Activated CD8-positive, alpha-beta memory T cell treated with anti-CD3 and anti-CD28 coated beads for 1 hour (primary cell): ENCODE measurements around the gene FHOD1.
A peak's percentile ranks its signal among the peaks of the same experiment; 100 is the strongest.

Experiments used
- DNase-seq, 2 donors: peaks; one replicate each; pipeline ENCODE4 v3.0.0-alpha.2; 2020; ENCODE audit warnings: low read depth in 1 of 2; ENCODE audit errors: extremely low read depth in 1 of 2

Gene FHOD1

GRCh38 chr16:67252609-67253497 lies 5.6 kb upstream of the FHOD1 start:
- no peak for DNase-seq

DNA sequence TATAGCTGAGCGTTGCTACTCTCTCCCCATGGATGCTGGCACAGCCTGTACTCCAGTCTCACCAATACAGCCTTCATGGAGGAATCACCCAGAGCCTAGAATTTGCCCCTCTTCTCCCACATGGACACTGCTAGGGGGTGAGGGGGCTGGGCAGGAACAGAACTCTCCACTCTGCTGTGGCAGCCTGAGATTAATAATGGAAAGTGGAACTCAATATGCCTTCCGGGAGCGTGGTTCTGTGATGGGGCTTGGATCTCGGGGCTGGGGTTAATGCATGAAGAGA lies 2.7 kb upstream of the FHOD1 start:
- DNase-seq: no peak

DNA sequence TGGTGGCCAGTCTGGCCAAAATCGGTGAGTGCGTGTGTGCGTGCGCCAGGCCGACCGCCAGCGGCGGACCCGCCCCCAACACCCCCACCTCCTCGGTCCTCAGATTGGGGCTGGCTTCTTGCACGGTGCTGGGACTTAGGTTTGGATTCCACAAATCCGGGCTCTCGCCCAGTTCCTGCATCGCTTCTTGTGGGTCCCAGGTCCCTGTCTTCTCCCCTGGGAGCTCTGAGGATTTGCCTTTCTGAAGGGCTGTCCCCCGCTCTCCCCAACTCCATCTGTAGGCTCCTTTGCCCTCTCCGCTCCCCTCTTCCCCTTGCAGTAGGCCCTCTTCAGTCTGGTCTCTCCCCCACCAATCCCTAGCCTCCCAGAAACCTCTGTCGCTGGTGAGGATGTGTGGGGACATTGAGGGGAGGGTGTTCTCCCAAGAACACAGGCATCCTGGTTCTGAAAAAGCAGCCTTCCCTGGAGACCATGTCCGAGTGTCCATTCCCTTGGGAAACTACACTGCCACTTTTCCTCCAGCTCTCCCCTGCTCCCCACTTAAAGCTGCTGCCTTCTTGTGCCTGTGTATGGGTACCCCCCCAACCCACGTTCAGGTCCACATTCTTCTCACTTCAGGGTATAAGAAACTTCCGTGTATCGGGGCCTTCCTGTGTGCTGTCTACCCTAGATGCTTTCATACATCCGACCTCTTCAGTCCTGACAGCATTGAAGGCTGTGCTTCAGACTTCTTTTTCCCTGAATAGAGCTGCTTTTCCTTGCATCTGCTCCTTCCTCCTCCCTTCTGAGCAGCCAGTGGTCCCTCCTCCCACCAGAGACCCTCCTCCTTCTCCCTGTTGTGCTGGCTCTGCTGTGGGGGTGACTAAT lies 2.1 kb upstream of the FHOD1 start:
- DNase-seq: no peak

DNA sequence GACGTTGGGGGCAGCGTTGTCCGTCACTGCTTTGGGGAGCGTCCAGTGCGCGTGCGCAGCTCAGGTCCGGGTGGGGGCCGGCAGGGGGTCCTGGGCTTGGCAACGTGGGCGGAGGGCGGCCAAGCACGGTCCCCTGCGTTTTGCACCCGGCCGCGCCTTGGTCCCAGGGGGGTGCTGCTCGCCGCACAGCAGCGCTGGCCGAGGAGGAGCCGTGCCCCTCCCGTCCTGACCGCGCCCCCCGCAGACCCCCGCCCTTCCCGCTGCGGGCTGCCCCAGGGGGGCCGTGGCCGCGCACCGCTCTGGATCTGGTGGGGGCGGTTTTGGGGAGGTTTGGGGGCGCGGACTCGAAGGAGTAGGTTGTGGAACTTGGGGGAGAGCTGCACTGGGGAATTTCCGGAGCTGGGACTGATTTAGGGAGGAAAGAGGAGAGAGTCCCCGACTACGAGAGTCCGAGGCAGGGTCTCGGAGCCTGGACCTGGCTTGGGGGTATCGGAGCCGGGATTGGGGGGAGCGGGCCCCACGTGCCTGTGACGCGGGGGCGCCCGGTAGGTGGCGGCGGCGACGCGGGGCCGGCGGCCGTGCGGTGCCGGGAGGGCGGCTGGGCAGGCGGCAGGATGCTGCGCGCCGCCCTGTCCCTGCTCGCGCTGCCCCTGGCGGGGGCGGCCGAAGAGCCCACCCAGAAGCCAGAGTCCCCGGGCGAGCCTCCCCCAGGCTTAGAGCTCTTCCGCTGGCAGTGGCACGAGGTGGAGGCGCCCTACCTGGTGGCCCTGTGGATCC lies 1.3 kb upstream of the FHOD1 start, which contains the start of gene SLC9A5:
Gene SLC9A5, plus strand, starts transcription at position 579 of the 777 bp plus-strand sequence. Its CDS starts 36 bp downstream, at position 615.
- DNase-seq: no peak

DNA sequence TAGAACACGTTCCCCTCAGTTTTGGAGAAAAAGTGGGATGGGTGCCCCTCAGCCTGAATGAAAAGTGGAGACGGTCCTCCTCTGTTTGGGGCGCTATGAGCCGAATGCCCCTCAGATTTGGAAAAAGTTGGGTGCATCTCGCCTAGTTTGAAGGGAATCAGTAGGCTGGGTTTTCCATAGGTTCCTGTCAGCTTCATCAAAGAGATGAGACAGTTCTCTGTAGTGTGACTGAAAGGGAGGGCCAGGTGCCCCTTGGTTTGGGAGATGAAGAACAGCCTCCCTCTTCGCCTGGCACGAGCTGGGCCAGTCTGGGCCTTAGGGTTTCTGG lies 756 bp upstream of the FHOD1 start:
- DNase-seq: no peak

DNA sequence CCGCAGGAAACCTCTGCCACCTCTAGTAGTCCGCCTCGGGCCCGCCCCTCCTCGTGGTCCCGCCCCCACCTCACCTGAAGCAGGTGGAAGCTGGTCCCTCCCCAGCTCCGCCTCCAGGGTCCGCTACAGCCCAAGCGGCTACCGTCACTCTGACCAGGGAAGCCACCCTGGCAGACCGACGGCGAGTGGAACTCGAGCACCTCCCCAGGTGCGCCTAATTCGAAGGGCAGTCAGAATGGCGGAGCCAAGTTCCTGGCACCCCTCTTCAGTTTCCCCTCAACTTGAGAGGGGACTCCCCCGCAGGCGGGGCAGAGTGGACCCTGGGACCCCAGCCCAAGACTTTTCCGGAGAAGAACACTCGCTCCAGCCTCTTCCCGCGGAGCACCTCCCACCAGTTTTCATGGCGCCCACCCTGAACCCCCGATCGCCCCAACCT lies 507 bp downstream of the FHOD1 start:
- no peak for DNase-seq

GRCh38 chr16:67246081-67246755 lies 1.1 kb downstream of the FHOD1 start:
- DNase-seq: no peak

DNA sequence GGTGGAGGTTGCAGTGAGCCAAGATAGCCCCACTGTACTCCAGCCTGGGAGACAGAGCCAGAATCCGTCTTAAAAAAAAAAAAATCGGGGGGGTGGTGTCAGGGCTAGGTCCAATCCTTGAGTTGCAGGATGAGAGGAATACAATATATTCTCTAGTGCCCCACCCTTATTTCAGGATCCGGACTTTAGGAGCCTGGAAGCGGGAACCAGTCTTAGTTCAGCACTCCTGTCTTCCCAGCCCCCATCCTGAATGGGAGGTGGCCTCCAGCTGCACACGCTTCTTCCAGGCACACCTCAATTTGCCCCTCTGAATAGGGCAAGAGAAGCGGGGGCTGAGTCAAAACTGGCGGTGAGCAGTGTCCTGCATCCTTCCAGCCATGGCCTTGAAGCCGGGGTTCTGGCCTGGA lies 1.6 kb downstream of the FHOD1 start:
- DNase-seq: no peak

DNA sequence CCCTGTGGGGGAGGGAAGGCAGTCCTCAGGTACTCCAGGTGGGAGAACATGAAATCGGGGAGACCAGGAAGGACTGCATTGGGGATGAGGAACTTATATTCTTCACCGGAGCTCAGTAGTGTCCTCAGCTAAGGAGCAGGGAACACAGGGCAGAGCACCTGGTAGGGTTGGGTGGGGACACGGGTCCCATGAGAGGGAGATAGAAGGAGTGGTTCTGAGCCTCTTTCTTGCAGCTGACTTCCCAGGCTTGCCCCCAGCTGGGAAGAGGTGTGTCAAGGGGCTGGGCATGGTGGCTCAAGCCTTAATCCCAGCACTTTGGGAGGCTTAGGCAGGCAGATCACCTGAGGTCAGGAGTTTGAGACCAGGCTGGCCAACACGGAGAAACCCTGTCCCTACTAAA lies 2.1 kb downstream of the FHOD1 start:
- DNase-seq: no peak

- peak; percentile 57 to 62 for DNase-seq
Measured at GRCh38 chr16:67244387-67245185, 2.7 kb downstream of the FHOD1 start.

- no peak for DNase-seq
Measured at GRCh38 chr16:67243481-67243880, 3.8 kb downstream of the FHOD1 start.

DNA sequence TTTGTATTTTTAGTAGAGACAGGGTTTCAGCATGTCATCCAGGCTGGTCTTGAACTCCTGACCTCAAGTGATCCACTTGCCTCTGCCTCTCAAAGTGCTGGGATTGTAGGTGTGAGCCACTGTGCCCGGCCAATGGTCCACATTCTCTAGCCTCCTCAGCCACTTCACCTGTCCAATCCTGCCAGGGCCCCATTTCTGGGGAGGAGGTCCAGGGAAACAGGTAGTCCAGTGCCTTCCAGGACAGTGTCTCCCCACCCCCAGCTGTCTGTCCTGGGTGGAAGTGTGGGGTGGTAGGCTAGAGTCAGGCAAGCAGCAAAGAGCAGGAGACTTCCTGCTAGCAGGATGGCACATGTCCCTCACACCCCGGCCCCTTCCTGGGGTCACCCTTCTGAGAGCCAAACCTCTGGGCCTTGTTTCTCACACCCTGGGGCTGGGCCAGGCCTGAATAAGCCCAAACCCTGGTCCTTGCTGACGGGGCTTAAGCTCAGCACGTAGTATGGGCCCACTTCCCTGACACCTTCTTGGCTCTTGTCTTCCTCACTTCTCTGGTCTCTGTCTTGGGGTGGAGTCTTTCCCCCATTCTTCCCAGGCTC lies 5.0 kb downstream of the FHOD1 start:
- no peak for DNase-seq

DNA sequence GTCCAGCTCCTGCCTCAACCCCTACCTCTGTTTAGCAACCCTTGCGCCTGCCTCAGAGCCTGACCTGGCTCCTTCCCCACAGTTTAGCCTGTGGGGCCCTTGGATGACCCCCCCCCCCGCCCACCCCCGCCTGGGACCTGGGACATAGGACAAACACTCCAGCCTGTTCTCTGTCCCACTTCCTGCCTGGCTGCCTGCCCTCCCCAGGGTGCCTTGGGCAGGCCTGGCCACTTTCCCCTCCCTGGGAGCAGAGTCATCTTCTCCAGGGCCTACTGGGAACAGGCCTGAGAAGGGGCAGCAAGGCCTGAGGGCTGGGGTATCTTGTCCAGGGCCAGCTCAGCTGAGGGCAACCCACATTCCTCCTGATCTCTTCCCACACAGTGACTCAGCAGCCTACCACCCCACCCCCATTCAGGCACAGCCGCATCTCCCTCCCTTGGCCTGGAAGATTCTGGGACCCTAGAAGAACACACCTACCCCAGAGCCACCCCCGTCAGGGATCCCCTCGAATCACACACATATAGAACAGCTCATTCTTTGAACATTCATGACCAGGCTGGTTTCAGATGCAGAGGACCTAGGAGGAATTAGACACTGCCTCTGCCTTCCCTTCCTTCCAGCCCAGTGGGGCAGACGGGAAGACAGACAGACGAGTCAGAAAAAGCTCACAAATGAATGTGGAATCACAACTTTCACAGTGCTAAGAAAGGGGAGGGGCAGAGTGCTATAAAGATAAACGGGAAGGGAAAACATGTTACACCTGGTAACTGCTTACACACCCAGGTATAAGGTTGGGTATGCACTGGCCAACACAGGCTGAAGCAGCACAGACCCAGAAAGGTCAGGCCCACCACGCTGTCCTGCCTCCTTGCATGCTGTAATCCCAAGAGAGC lies 6.0 kb downstream of the FHOD1 start:
- DNase-seq: no peak

DNA sequence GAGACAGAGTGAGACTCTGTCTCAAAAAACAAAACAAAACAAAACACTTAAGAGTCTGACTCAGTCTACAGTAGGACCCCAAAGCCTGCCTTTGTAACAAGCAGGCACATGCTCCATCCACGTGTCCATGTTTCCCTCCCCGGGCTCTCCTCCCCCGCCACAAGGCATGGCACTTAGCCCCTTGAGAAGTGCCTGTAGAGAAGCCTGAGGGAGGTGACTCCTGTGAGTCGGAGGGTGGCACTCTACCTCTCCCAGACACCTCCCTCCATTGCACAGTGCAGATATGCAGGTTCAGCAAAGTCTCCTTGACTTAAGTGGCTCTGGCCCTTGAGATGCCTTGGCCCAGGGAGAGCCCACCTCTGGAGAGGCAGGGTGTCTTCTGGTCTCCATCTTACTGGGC lies 6.8 kb downstream of the FHOD1 start:
- no peak for DNase-seq

GRCh38 chr16:67238806-67239470 lies 8.3 kb downstream of the FHOD1 start:
- DNase-seq: no peak

GRCh38 chr16:67238278-67238575 lies 9.1 kb downstream of the FHOD1 start:
- no peak for DNase-seq

GRCh38 chr16:67237396-67238277 lies 9.6 kb downstream of the FHOD1 start:
- no peak for DNase-seq
